Nephron (organoid): ENCODE measurements around the gene DIPK1B.
"Not testable (repeated sequence)": the region's sequence is repeated elsewhere in the genome, so short reads cannot be mapped to it uniquely, and the experiment has no call there.

Experiments
- H3K27ac Mint-ChIP-seq, 3 experiments: 2 replicates each; pipeline ENCODE4 v1.8.0; 2020; ENCODE audit warnings: mixed read lengths in 3 of 3, mild to moderate bottlenecking in 2 of 3, moderate library complexity in 1 of 3
- H3K27me3 Mint-ChIP-seq: 2 replicates; pipeline ENCODE4 v1.8.0; 2021; ENCODE audit warnings: low read depth, mild to moderate bottlenecking, moderate library complexity, mixed read lengths
- H3K36me3 Mint-ChIP-seq: 2 replicates; pipeline ENCODE4 v1.8.0; 2020; ENCODE audit warnings: low read depth, mixed read lengths
- H3K4me1 Mint-ChIP-seq: 2 replicates; pipeline ENCODE4 v1.8.0; 2020; ENCODE audit warnings: mixed read lengths
- H3K4me3 Mint-ChIP-seq, 3 experiments: 2 replicates each; pipeline ENCODE4 v1.8.0; 2020; ENCODE audit warnings: mild to moderate bottlenecking in 3 of 3, mixed read lengths in 3 of 3, moderate library complexity in 2 of 3
- H3K9me3 Mint-ChIP-seq: 2 replicates; pipeline ENCODE4 v1.8.0; 2020; ENCODE audit warnings: mixed read lengths
- TF ChIP-seq, protein P1 (sequence below), 3 experiments: fragments of 200-600 bp; sonication (generic); IDR thresholded peaks; one replicate each; pipeline ENCODE4 v1.5.0; 2021; ENCODE audit warnings: antibody characterized with exemption in 3 of 3; ENCODE audit not compliant: unreplicated experiment in 3 of 3

DIPK1B gene

GRCh38 chr9:136757751-136758140, 45.4 kb downstream of the DIPK1B start:
- peaks cover 11% of the 10 kb centered on the region for H3K27me3 Mint-ChIP-seq
- TF ChIP-seq, protein P1, sequence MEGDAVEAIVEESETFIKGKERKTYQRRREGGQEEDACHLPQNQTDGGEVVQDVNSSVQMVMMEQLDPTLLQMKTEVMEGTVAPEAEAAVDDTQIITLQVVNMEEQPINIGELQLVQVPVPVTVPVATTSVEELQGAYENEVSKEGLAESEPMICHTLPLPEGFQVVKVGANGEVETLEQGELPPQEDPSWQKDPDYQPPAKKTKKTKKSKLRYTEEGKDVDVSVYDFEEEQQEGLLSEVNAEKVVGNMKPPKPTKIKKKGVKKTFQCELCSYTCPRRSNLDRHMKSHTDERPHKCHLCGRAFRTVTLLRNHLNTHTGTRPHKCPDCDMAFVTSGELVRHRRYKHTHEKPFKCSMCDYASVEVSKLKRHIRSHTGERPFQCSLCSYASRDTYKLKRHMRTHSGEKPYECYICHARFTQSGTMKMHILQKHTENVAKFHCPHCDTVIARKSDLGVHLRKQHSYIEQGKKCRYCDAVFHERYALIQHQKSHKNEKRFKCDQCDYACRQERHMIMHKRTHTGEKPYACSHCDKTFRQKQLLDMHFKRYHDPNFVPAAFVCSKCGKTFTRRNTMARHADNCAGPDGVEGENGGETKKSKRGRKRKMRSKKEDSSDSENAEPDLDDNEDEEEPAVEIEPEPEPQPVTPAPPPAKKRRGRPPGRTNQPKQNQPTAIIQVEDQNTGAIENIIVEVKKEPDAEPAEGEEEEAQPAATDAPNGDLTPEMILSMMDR (IDR thresholded peaks at IDR 0.05; ENCODE audit: unreplicated experiment in 3 of 3), result no peak
- H3K4me3 Mint-ChIP-seq, result no peak overlapping the region
- peaks cover 6% of the 10 kb centered on the region for H3K4me1 Mint-ChIP-seq
- H3K36me3 Mint-ChIP-seq, result no peaks in the 10 kb centered on the region
- peaks cover 5% of the 10 kb centered on the region for H3K9me3 Mint-ChIP-seq
- no peak overlapping the region for H3K27ac Mint-ChIP-seq

DNA sequence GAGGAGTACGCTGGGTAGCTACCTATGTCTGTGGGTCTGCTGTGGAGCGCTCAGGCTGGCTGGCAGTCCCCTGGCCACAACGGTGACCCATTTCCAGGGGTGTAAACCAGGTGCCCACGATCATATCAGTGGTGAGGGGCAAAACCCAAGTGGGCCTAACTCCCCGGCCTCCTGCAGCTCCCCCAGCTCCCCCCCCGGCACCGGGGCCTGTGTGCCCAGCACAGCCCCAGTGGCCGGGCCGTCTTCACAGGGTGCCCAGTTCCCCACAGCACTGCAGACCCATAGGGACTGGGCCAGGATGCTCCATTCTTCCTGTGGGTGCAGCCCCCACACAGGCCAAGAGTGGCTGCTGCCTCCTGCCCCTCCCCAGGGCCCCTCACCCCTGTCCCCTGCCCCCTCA, 46.6 kb downstream of the DIPK1B start:
- peaks cover 6% of the 10 kb centered on the region for H3K4me1 Mint-ChIP-seq
- peaks cover 3% of the 10 kb centered on the region for H3K9me3 Mint-ChIP-seq
- peaks cover 11% of the 10 kb centered on the region for H3K27me3 Mint-ChIP-seq
- TF ChIP-seq, protein P1 (IDR thresholded peaks at IDR 0.05; ENCODE audit: unreplicated experiment in 3 of 3), result no peak
- no peak overlapping the region for H3K4me3 Mint-ChIP-seq
- no peaks in the 10 kb centered on the region for H3K36me3 Mint-ChIP-seq
- H3K27ac Mint-ChIP-seq, result no peak overlapping the region

- no peaks in the 10 kb centered on the region for H3K36me3 Mint-ChIP-seq
- H3K27me3 Mint-ChIP-seq, result peaks cover 11% of the 10 kb centered on the region
- TF ChIP-seq, protein P1 (IDR thresholded peaks at IDR 0.05; ENCODE audit: unreplicated experiment in 3 of 3), result no peak
- no peak overlapping the region for H3K4me3 Mint-ChIP-seq
- H3K9me3 Mint-ChIP-seq, result peaks cover 3% of the 10 kb centered on the region
- peaks cover 6% of the 10 kb centered on the region for H3K4me1 Mint-ChIP-seq
- no peak overlapping the region for H3K27ac Mint-ChIP-seq
These were observed 47.3 kb downstream of the DIPK1B start for GRCh38 chr9:136759436-136760325.

- H3K4me1 Mint-ChIP-seq, result peaks cover 6% of the 10 kb centered on the region
- H3K4me3 Mint-ChIP-seq, result no peak overlapping the region
- peaks cover 9% of the 10 kb centered on the region for H3K27me3 Mint-ChIP-seq
- peak overlapping the region in 2 of 3 experiments; percentile 43 to 81 for H3K27ac Mint-ChIP-seq
- peaks cover 2% of the 10 kb centered on the region for H3K9me3 Mint-ChIP-seq
- TF ChIP-seq, protein P1 (IDR thresholded peaks at IDR 0.05; ENCODE audit: unreplicated experiment in 3 of 3), result no peak
- H3K36me3 Mint-ChIP-seq, result no peaks in the 10 kb centered on the region
These were observed 48.1 kb downstream of the DIPK1B start for GRCh38 chr9:136760424-136760823.

DNA sequence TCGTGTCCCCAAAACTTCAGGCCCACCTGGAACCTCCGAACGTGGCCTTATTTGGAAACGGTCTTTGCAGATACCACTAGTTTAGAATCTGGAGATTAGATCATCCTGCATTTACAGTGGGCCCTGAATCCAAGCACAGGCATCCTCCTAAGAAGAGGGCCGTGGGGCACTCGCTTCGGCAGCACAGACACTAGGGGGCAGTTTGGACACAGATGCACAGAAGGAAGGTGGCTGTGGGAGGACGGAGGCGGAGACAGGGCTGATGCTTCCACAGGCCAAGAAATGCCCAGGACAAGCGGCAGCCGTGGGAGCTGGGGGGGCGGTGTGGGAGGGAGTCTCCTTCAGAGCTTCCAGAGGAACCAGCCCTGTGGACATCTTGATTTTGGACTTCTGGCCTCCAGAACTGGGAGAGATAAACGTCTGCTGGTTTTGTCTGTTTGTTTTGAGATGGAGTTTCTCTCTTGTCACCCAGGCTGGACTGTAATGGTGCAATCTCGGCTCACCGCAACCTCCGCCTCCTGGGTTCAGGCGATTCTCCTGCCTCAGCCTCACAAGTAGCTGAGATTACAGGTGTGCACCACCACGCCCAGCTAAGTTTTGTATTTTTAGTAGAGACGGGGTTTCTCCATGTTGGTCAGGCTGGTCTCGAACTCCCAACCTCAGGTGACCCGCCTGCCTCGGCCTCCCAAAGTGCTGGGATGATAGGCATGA, 48.6 kb downstream of the DIPK1B start:
- Mint-ChIP-seq H3K27ac (peak overlapping the region; percentile 43 to 90 (median 81)), H3K4me3 (peak overlapping the region in 2 of 3 experiments; percentile 18 to 40)
- not testable (repeated sequence) for H3K9me3 Mint-ChIP-seq, H3K4me1 Mint-ChIP-seq, H3K36me3 Mint-ChIP-seq, H3K27me3 Mint-ChIP-seq
- TF ChIP-seq, protein P1 (IDR thresholded peaks at IDR 0.05; ENCODE audit: unreplicated experiment in 3 of 3), result peak; percentile 54 to 58 (median 56)
